ENCODE measurements around the gene HS1BP3. TPM values are rescaled to one million over a fixed set of nuclear protein-coding genes. Genes with fewer than 3 reads are reported as not detected.
A peak's percentile ranks its signal among the peaks of the same experiment; 100 is the strongest.

Gene HS1BP3
- total and polyA plus RNA-seq, 2 of the 13 experiments (the other 11 are each of a cell fraction or from before 2014, with no cell fraction given): 15.2 to 22.0 TPM

DNA sequence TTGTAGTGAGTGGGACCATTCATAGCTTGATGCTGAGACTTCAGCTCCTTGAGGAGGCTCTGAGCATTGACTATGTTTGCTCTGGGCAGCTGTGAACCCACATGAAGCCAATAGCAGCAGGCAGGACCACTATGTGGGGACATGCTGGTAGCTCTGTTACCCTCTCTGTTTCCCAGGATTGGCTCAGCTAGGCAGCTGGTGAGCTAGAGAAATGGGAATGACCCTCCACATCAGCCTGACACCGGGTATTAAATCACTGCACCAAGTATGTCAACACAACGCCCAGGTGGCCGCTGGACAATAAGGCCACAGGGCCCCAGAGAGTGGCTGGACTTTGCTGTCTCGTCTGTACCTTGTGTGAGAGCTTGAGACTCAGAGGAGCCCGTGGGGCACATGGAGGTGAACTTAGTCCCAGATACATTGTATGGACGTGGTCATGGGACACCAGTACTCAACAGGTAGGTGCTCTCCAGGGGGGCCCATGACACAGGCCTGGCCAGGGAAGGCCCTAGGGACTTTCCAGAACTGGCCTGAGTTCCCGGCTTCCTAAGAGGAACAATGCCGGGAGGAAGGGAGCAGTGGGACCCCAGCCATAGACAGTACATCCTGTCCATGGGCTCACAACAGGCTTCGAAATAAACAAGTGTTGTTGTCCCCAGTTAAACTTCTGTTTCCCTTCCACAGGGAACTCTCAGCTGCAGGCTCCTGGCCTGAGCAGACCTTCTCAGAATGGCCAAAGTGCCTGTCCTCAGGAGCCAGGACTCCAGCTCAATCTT lies 35.2 kb downstream of the HS1BP3 start (continued):
- TF ChIP-seq, protein P1, sequence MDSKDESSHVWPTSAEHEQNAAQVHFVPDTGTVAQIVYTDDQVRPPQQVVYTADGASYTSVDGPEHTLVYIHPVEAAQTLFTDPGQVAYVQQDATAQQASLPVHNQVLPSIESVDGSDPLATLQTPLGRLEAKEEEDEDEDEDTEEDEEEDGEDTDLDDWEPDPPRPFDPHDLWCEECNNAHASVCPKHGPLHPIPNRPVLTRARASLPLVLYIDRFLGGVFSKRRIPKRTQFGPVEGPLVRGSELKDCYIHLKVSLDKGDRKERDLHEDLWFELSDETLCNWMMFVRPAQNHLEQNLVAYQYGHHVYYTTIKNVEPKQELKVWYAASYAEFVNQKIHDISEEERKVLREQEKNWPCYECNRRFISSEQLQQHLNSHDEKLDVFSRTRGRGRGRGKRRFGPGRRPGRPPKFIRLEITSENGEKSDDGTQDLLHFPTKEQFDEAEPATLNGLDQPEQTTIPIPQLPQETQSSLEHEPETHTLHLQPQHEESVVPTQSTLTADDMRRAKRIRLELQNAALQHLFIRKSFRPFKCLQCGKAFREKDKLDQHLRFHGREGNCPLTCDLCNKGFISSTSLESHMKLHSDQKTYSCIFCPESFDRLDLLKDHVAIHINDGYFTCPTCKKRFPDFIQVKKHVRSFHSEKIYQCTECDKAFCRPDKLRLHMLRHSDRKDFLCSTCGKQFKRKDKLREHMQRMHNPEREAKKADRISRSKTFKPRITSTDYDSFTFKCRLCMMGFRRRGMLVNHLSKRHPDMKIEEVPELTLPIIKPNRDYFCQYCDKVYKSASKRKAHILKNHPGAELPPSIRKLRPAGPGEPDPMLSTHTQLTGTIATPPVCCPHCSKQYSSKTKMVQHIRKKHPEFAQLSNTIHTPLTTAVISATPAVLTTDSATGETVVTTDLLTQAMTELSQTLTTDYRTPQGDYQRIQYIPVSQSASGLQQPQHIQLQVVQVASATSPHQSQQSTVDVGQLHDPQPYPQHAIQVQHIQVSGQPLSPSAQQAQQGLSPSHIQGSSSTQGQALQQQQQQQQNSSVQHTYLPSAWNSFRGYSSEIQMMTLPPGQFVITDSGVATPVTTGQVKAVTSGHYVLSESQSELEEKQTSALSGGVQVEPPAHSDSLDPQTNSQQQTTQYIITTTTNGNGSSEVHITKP (CRISPR knock-in tag; IDR thresholded peaks at IDR 0.05; ENCODE audit: low read depth): 0 out of 2 replicates have a peak, but pooled peaks have one; percentile 57
- TF ChIP-seq, protein P2, sequence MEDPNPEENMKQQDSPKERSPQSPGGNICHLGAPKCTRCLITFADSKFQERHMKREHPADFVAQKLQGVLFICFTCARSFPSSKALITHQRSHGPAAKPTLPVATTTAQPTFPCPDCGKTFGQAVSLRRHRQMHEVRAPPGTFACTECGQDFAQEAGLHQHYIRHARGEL (CRISPR knock-in tag; IDR thresholded peaks at IDR 0.05): no peak
- TF ChIP-seq, protein P3, sequence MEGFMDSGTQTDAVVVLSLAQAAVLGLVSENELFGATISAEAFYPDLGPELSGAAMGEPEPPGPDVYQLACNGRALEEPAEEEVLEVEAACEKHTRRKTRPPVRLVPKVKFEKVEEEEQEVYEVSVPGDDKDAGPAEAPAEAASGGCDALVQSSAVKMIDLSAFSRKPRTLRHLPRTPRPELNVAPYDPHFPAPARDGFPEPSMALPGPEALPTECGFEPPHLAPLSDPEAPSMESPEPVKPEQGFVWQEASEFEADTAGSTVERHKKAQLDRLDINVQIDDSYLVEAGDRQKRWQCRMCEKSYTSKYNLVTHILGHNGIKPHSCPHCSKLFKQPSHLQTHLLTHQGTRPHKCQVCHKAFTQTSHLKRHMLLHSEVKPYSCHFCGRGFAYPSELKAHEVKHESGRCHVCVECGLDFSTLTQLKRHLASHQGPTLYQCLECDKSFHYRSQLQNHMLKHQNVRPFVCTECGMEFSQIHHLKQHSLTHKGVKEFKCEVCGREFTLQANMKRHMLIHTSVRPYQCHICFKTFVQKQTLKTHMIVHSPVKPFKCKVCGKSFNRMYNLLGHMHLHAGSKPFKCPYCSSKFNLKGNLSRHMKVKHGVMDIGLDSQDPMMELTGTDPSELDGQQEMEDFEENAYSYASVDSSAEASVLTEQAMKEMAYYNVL (CRISPR knock-in tag; IDR thresholded peaks at IDR 0.05; ENCODE audit: borderline replicate concordance): peak; percentile 54; the same call in 1 of the 2 replicates
- TF ChIP-seq GFI1 (CRISPR knock-in tag; IDR thresholded peaks at IDR 0.05; ENCODE audit: borderline replicate concordance) (peak; percentile 99), MED1 (CRISPR knock-in tag; IDR thresholded peaks at IDR 0.05) (peak; percentile 70)
- TF ChIP-seq, protein P4, sequence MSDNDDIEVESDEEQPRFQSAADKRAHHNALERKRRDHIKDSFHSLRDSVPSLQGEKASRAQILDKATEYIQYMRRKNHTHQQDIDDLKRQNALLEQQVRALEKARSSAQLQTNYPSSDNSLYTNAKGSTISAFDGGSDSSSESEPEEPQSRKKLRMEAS (IDR thresholded peaks at IDR 0.05): peak; percentile 63; the same call in 1 of the 2 replicates
- TF ChIP-seq, protein P5, sequence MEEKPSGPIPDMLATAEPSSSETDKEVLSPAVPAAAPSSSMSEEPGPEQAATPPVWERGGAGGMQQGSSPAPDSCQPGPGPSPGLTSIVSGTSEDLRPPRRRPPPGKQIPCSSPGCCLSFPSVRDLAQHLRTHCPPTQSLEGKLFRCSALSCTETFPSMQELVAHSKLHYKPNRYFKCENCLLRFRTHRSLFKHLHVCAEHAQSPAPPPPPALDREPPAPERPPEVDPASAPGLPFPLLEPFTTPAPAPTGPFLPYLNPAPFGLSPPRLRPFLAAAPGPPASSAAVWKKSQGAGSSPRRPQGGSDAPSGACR (CRISPR knock-in tag; IDR thresholded peaks at IDR 0.05): peak; percentile 39; the same call in 1 of the 2 replicates

All from HepG2 (cell line).